NCI-H345 (cell line): ENCODE data around the gene LRRC4.

Source experiments
- DNase-seq: peaks from one replicate; lab custom pipeline; 2025; lab: John Stamatoyannopoulos, UW

Gene LRRC4

DNA sequence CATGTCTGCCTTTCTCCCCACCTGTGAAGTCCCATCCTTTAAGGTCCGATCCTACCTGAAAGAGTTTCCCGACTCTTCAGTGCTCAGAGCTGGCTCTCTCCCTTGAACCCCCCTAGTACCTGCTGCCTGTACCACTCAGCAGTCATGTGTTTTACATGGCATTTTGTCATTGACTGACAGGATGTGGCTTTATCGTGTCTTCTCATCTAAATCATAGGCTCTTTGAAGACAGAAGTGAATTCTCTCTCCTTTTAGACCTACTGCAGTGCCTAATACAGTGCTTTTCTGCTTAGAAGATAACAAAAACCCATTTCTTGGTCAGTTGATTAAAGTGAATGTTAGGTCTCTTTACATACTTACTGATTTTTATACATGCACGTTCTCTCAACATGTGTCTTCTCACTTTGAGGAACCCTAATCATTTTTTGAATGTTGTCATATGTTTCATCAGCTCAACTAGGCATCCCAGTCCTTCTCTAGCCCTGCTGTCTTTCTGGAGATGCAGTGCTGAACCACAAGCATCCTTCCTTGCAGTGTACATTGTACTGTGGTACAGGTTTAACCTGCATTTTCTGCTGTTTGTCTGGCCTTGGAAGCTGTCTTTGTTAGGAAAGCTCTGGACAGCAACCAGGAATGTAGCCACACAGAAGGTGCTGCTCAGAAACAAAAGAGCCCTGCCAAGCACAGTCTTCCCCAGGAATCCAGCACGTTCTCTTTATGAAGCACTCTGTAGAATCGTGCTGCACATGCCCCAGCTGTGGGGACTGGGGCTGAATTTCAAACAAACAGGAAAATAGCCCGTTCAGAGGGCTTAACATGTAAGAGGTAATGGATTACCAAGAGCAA is 28.1 kb upstream of the LRRC4 start:
- DNase-seq, result no peak

DNA sequence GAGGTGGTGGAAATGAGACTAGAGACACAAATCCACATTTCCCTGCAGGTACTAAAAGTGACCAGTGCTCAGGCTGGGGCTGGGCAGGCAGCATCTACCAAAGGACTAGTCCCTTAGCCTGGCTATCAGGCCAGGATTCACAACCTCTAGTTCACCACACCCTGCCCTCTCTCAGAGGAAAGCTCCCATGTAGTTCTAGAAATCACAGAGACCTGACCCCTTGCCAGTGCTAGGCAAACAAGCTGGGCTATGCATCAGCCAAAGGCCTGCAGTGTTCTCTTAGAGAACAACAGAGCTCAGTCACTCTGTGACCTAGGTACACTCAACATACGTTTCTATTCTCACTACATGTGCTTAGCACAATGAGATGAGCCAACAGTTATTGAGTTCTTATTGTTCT is 26.7 kb upstream of the LRRC4 start:
- no peak for DNase-seq

DNA sequence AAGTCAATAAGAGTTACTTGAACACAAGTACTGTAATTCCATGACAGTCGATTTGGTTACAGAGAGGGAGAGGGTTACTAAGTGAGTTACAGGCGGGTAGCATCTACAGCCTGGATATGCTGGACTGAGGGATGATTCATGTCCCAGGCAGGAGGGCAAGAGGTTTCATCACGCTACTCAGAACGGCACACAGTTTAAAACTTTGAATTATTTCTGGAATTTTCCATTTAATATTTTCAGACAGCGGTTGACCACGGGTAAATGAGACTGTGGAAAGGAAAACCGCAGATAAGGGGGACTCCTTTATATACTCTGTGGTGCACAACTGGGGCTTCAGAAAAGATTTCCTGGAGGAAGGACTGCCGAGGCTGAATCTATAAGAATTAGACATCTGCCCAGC is 25.7 kb upstream of the LRRC4 start:
- no peak for DNase-seq

DNA sequence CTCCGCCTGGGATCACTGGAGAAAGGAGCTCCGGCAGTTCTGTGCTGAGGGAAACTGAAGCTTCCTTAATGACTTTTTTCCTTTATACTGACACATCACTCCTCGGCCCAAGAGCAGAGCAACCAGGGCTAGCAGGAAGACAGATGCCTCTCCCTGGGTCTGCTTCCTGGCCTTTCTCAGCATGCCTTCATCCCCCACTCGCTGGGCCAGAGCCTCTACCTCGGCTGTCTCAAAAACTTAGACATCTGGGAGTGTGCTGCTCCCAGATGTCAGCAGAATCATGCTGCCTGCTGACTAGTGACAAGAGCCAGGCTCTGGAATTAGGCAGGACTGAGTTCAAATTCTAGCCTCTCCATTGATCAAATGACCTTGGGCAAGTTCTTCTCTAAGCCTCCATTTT is 24.4 kb upstream of the LRRC4 start:
- DNase-seq, result no peak

DNA sequence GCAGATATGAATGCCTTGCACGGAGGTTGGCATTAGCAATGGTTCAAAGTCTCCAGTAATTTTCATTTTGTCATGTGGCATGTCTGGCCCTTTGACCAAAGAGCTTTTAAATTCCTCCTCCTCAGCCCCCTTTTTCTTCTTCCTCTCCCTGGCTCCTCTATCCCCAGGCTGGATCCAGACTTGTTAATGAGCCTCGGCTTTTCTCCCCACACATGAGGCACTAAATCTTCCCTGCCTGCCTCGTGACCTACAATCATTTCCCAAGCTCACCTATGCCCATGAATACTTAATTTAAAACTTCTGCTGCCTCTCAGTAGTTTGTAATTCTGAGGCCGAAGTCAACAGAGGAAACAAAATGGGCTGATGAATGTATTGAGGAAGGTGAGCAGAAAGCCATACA is 23.3 kb upstream of the LRRC4 start:
- DNase-seq, result no peak

DNA sequence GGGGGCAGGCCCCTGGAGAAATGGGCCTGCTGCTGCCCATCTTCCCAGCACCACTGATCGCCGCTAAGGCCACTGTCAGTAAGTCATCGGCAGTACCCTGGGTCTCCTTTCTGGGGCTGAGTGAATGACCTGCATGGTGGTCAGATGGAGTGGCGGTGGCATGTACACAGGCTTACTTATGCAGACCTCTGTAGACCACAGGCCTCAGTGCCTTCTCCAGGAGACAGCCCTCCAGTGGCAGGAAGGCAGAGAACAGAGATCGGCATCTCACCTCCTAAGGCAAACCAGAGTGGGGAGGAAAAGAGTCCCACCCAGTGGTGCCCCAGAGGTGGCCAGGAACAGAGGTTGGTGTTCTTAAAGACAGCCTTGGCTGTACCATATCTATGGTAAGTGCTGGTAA is 22.8 kb upstream of the LRRC4 start:
- no peak for DNase-seq

DNA sequence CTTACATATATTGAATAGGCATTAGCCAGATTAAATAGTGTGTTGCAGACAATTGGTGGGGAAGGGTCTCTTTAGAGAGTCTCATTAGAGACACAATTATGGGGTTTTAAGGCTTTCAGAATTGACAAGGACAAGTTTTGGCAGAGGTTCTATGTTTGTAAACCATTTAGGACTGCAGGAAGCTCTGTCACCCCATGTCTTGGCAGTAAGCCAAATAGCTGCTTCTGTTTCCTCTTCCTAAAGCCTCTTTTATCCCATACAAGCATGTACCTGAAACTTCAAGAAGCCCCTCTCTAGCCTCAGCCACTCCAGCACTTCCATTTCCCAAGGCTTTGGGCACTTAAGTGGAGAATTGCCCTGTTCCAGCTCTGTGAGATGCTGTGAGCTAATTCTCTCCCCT is 21.8 kb upstream of the LRRC4 start:
- peak; percentile 63 for DNase-seq

DNA sequence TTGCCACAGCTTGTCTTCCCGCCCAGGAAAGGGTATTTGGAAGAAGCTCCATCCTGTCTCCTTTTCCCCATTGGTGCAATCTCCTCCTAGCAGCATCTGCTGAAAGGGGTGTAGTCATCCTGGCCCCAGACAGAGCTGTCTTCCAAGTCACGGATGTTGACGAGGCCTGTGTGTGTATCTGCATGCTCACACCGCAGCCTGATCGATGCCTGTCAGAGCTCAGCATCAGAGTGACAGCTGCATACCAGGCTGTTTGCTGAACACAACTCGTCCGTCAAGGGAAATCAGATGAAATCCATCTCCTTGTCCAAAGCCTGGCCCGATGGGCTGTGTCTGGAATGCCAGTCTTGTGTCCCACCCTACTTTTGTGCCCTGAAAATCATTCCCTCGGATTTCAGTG is 21.2 kb upstream of the LRRC4 start:
- no peak for DNase-seq

DNA sequence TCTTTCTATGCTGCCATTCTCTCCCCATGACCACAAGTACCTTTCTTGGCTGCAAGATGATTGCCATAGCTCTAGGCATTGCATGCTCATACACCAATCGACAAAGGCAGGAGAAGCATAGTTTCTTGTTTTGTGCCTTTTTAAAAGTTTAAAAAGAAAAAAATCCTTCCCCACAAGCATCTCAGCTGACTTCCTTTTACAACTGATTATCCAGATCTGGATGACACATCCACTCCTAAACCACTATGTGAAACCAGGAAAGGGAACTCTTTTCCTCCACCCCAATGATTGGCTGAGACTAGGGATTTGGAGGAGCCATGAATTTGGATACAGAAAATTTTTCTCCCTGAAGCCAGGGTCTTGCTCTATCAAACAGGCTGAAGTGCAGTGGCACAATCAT is 14.5 kb upstream of the LRRC4 start:
- no peak for DNase-seq

DNA sequence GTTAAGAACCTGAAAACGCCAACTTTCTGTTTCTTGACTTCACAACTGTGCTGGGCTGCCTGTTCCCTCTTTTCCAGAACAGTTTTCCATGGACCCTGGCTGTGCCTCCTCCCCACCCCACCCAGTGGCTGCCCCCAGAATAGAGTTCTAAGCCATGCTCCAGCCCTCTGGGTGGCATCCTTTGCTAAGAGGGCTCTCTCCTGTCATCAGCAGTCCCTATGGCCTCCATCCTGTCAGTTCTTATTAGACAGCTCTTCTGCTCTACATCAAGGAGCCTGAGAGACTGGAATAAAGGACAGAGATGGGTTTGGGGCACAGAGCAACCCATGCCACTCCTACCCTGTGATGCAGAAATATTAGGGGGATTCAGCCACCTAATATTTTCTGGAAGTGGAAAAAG is 13.9 kb upstream of the LRRC4 start:
- DNase-seq, result no peak

DNA sequence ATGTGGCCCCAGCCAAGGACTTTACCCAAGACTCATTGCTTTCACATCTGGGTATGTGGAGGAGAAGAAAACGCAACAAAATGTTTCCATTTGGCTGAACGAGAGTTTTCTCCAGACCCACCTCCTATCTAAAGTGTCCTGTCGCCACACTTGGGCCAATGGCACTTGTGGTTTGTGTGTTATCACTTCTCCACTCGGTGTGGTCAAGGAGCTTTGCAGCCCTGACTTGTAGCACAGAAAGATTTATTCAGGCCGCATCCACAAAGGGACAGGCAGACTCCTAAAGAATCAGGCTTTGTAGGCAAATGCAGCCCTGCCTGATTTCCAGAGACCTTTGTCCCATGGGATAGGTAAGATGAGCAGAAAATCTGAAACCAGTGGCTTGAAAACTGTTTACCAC is 12.8 kb upstream of the LRRC4 start:
- no peak for DNase-seq

DNA sequence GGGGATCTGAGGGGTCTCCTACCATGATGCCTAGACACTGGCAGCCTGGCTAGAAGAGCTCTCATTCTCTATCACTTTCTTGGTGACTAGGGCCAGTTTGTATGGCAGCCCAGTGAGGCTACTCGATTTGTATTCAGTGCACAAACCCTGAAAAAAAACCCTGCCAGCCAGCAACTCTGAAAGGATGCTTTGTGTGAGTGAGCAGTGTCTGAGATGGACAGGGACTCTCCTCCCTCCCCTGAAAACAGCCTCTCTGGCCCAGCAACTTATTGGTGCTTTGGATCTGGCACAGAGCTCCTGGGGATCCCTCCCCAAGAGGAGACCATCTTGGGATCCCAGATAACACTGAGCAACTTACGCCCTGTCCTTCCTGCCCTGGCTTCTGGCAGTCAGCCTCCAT is 10.8 kb upstream of the LRRC4 start:
- DNase-seq, result no peak

DNA sequence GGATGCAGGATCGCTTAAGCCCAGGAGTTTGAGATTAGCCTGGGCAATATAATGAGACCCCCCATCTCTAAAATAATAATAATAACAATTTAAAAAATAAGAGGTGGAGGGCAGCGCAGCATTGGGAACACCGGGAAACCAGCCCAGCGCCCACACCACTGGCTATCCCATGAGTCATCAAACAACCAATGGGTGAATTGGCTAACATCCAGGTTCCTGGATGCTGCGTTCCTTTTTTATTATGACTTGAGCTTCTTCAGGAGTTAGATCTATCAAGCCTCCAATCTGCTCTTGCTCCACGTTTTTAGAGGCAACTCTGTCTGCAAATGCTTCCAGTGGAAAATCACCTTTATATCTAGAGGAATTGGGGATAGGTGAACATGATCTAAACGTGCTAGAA is 10.0 kb upstream of the LRRC4 start:
- no peak for DNase-seq

DNA sequence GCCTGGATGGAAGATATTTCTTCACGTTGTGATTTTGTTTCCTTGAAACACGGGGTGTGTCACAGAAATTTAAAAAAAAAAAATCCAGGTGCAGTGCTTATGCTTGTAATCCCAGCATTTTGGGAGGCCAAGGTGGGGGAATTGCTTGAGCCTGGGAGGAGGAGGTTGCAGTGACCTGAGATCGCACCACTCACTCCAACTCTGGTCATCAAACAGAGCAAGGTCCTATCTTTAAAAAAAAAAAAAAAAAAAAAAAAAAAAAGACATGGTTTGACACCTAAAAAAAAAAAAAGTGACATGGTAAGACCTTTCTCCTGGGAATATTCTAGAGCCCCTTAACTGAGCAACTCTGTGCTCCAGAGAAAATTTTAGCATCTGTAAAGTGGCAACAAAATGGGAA is 9.0 kb upstream of the LRRC4 start:
- no peak for DNase-seq

DNA sequence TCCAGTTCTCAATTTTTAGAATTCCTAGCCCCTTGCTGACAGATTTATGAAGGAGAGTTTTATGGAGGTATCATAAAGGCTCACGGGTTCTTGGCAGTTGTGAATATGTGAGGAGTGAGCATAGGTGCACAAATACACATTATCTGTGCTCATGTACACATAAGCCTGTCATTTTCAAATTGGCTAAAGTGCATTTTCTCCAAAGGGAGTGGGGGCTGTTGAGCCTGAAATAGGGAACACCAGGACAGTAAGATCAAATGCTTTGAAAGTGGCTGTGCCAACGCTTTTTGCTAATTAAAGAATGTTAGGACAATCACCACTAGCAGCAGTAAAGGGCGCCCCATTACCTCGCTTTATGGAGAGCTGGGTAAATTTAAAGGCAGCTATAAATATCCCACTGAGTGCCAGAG is 8.3 kb upstream of the LRRC4 start:
- DNase-seq, result no peak

DNA sequence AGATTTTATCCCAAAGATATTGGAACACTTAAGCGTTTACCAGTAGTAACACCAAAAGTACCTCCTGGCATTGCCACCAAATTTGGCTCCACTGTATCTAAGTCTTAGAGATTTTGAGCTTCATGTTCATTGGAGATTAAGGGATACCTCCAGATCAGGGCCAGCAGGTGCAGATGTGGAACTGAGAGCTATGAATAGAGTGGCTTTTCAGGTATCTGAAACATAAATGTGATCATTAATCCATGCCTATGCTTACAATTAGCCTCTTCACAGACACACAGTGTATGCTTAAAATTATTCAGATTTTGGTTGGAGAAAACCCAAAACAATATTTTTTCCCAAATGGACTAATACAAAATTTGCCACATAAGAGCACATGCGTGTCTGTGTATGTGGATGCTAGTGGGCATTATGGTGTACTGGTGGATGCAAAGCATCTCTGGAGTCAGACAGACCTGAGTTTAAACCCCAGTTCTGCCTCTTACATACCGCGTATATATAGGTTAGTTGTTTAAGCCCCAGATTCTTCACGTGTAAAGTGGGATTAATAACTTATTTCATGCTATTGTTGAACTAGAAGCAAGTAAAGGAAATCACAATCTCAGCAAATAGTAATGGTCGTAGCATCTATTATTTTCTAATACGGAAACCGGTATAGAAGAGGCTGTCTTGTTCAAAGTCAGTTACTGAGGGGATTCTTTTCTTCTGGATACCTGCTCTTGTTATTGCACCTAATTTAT is 6.8 kb upstream of the LRRC4 start:
- DNase-seq, result no peak

DNA sequence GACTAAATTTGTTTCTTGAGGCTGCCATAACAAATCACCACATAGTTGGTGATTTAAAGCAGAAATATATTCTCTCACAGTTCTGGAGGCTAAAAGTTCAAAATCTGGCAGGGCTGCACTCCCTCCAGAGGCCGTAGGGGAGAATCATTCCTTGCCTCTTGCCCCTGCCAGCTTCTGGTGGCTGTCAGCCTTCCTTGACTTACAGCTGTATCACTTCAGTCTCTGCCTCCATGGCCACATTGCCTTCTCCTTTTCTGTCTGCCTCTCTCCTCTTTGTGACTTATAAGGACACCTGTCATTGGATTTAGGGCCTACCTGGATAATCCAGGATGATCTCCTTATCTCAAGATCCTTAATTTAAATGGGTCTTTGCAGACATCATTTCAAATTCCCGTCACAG is 5.8 kb upstream of the LRRC4 start:
- no peak for DNase-seq

DNA sequence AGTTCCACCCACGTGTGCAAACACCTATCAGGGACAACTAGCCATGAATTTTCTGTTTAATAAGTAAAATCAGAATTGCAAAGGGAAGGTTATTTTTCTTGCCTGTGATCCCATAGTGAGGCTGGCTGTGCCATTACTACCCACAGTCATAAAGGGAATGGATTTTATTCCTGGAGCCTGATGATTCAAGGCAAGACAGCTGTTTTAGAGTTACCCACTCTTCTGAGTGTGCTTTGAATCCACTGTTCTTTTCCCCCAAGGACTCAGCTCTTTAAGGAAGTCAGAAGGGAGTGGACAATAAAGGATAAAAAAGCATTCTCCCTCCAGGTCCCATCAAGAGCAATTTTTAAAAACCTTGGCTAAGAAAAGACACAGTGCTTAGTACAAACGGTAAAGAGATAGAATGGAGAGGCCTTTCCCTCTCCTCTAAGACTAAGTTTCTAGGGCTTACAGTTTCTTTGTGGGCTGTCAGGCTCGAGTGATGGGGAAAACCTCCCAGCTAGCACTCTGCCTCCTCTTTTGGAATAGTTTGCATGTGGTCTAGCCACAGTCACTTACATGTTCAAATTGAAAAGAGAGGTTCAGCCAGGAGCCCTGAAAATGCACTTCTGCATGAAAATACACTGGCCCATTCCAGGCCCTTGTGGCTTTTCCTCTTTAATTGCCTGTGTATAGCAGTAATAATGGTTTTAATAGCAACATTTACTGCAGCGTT is 5.1 kb upstream of the LRRC4 start:
- DNase-seq, result no peak

DNA sequence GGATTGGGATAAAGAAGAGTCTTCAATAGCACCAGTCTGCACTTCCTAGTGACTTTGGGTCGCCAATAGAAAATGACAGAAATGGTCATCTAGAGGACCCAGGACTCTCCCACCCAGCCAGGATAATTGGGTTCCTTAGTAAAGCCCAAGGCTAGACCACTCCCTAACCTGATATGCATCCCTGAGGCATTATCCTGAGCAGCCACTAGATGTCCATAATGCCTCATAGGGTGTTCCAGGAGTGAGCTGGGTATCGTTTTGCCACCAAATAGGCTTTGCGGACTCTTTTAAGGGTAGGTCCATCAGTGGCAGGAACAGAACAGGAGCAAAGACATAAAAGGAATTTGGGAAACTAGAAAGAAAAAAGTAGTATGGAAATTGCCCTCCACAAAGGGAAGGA is 4.5 kb upstream of the LRRC4 start:
- peak; percentile 15 for DNase-seq

DNA sequence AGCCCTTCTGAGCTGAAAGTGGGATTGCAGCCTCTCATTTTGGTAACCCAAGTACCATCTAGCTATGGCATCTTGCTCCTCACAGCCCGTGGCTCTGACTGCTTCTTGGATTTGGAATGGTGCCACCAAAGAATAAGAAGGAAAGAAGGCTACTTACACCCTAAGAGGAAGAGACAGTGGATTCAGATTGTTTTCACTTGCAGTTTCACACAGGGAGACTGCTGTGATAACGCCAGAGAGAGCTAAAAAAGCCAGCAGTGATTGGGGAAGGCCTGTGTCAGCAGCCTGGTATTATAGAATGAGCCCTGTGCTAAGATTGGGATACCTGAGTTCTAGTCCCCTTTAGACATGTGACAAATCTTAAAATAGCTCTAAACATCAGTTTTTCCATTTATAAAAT is 3.6 kb upstream of the LRRC4 start:
- no peak for DNase-seq

DNA sequence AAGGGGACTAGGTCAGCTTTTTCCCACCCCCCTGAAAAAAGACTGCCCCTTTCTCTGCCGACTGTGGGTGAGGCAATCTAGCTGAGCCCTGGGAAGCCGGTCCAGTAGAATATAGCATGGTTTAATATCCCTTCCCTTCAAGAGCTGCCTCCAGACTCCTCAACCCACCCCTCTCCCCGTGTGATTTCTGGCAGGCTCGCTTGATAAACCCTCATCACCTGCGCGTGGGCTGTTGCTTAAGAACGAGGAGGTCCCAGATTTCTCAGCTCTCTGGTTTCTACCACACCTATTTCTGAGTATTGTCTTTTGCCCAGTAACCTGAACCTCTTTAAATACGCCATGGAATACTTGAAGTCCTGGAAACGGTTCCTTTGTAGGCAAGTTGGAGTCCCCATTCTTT is 2.0 kb upstream of the LRRC4 start:
- no peak for DNase-seq

DNA sequence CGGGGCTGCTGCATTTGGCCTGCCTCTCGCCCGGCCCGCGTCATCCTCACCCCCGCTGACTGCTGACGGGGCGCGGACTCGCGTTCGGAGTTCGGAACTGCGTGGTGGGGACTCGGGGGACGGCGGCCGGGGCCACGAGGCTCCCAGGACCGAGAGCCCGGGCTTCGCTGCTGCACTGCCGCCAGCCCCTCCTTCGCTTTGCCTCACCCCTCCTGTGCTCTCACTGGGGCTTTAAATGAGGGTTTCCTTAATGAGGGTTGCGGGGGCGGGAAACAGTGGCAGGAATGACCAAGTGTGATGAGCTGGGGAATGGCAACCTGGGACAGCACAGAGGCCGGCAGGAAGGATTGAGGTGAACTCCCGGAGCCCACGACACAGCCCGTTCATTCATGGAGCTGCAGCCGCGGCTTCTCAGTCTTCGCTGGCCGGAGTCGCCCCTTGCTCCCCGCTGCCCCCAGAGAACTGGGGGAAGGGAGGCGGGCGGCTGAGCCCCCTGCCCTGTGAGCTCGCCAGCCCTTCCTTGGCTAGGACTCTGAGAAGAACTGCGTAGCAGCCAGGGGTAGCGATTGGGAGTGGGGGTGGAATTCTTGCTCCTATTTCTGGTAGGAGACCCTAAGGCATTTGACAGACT is 1.5 kb upstream of the LRRC4 start:
- DNase-seq, result no peak
